WTC11 (cell line): ENCODE measurements around the gene CBX5. TPM values are rescaled to one million over a fixed set of nuclear protein-coding genes. Genes with fewer than 3 reads are reported as not detected.

Experiments
- ATAC-seq: fragments of 200-7000 bp; cut with Tn5 transposase; 2 replicates; pipeline ENCODE4 v1.10.0; 2021; ENCODE audit warnings: mild to moderate bottlenecking, moderate library complexity
- CTCF ChIA-PET: fragments of 300-600 bp; sonication (Branson Sonifier 250); formaldehyde crosslinking; loops from one replicate; lab custom pipeline; 2021; ENCODE audit warnings: antibody characterized with exemption; lab: Charles Lee
- POLR2A ChIA-PET: fragments of 350-600 bp; sonication (Branson Sonifier 250); formaldehyde crosslinking; loops from one replicate; lab custom pipeline; 2021; ENCODE audit warnings: antibody characterized with exemption; lab: Charles Lee
- DNase-seq: peaks from one replicate; pipeline ENCODE4 v3.0.0; 2021; ENCODE audit warnings: low spot score
- H3K27ac Mint-ChIP-seq: 2 replicates; pipeline ENCODE4 v1.8.0; 2021; ENCODE audit warnings: mixed read lengths
- H3K27me3 Mint-ChIP-seq: 2 replicates; pipeline ENCODE4 v1.8.0; 2021; ENCODE audit warnings: low read depth, mild to moderate bottlenecking, moderate library complexity, mixed read lengths
- H3K36me3 Mint-ChIP-seq: 2 replicates; pipeline ENCODE4 v1.8.0; 2021; ENCODE audit warnings: mixed read lengths
- H3K4me1 Mint-ChIP-seq: 2 replicates; pipeline ENCODE4 v1.8.0; 2022; ENCODE audit warnings: mixed read lengths
- H3K4me3 Mint-ChIP-seq: 2 replicates; pipeline ENCODE4 v1.8.0; 2021; ENCODE audit warnings: mild to moderate bottlenecking, moderate library complexity, mixed read lengths
- H3K9me3 Mint-ChIP-seq: 2 replicates; pipeline ENCODE4 v1.8.0; 2021; ENCODE audit warnings: mixed read lengths
- FOXJ3 ChIP-seq: sonication (generic); formaldehyde crosslinking; IDR thresholded peaks from 2 replicates; pipeline ENCODE4 v1.9.0; 2021; ENCODE audit warnings: missing genetic modification reagents, mild to moderate bottlenecking, borderline replicate concordance
- JAZF1 ChIP-seq: fragments of 250-450 bp; sonication (Bioruptor Pico); IDR thresholded peaks from 2 replicates; pipeline ENCODE4 v1.9.0; 2021; ENCODE audit warnings: moderate library complexity, mild to moderate bottlenecking, inconsistent platforms
- MXD4 ChIP-seq: fragments of 250-450 bp; sonication (Bioruptor Pico); IDR thresholded peaks from 2 replicates; pipeline ENCODE4 v1.8.0; 2021; ENCODE audit warnings: mild to moderate bottlenecking, moderate library complexity, borderline replicate concordance
- SP1 ChIP-seq: sonication (generic); formaldehyde crosslinking; conservative IDR thresholded peaks from 2 replicates; pipeline ENCODE4 v1.8.1; 2022; ENCODE audit warnings: missing genetic modification reagents
- TEAD1 ChIP-seq: sonication (generic); formaldehyde crosslinking; IDR thresholded peaks from 2 replicates; pipeline ENCODE4 v1.8.0; 2022; ENCODE audit warnings: mild to moderate bottlenecking, missing genetic modification reagents
- ZBTB21 ChIP-seq: sonication (generic); formaldehyde crosslinking; IDR thresholded peaks from 2 replicates; pipeline ENCODE4 v1.8.1; 2023; ENCODE audit warnings: mild to moderate bottlenecking, missing genetic modification reagents, borderline replicate concordance
- ZNF232 ChIP-seq: sonication (generic); formaldehyde crosslinking; IDR thresholded peaks from 2 replicates; pipeline ENCODE4 v1.8.0; 2022; ENCODE audit warnings: mild to moderate bottlenecking, missing genetic modification reagents
- total RNA-seq: library from RNA; stranded (reverse); gene quantifications from 3 replicates; pipeline ENCODE4 v1.2.3, GENCODE V29; 2021
- TF ChIP-seq, protein P1 (sequence below): sonication (generic); formaldehyde crosslinking; IDR thresholded peaks from 2 replicates; pipeline ENCODE4 v1.8.0; 2022; ENCODE audit warnings: mild to moderate bottlenecking, missing genetic modification reagents
- TF ChIP-seq, protein P2 (sequence below): sonication (generic); formaldehyde crosslinking; IDR thresholded peaks from 2 replicates; pipeline ENCODE4 v1.8.0; 2022; ENCODE audit warnings: mild to moderate bottlenecking, missing genetic modification reagents
- TF ChIP-seq, protein P3 (sequence below): sonication (generic); formaldehyde crosslinking; IDR thresholded peaks from 2 replicates; pipeline ENCODE4 v1.8.1; 2022; ENCODE audit warnings: missing genetic modification reagents, borderline replicate concordance
- TF ChIP-seq, protein P4 (sequence below): sonication (generic); formaldehyde crosslinking; IDR thresholded peaks from 2 replicates; pipeline ENCODE4 v1.8.0; 2023; ENCODE audit warnings: mild to moderate bottlenecking, missing genetic modification reagents
- TF ChIP-seq, protein P5 (sequence below): fragments of 250-450 bp; sonication (Bioruptor Pico); IDR thresholded peaks from 2 replicates; pipeline ENCODE4 v1.9.0; 2021; ENCODE audit warnings: mild to moderate bottlenecking, borderline replicate concordance
- TF ChIP-seq, protein P6 (sequence below): fragments of 250-450 bp; sonication (Bioruptor Pico); conservative IDR thresholded peaks from 2 replicates; pipeline ENCODE4 v1.9.0; 2021; ENCODE audit warnings: mild to moderate bottlenecking
- TF ChIP-seq, protein P7 (sequence below): sonication (generic); formaldehyde crosslinking; IDR thresholded peaks from 2 replicates; pipeline ENCODE4 v1.8.1; 2022; ENCODE audit warnings: low read depth, missing genetic modification reagents, borderline replicate concordance
- TF ChIP-seq, protein P8 (sequence below): sonication (generic); formaldehyde crosslinking; IDR thresholded peaks from 2 replicates; pipeline ENCODE4 v1.8.0; 2022; ENCODE audit warnings: missing genetic modification reagents

The CBX5 gene
- total RNA-seq, 1 experiment from 2014 or later, result 182 TPM

DNA sequence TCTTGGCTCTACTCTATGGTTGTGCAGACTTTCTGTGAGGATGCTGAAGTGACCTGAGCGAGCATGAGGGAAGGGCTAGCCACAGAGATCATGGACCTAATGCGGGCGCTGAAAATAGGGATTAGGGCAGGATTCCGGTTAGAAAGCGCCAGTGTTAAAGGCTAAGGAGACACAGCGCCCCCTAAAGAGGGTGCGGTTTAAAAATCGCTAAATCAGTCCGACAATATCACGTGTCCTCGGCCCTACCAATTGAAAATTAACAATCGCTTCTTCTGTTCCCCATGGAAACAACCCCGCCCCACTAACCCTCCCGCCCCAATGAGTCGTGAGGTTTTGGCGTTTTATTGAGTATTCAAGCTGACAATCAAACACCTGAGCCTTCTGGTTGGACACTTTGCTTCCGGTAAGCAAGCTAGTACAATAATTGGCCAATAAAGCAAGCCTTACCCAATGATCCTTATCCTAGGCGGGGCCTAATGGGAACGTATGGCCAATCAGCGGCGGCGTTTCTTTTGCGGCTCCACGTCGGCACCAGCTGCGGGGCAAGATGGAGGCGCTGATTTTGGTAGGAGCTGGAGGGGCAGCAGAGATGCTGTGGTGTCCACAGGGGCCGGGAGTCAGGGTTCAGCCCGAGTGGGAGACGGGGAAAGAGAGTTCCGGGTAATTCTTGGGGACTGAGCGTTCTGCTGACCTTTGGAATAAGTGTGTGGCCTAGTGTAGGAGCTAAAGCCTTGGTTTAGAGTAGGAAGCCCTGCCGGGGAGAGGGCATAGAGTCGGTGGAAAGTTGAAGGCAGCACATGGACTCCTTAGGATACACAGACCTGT, 44.9 kb upstream of the CBX5 start, which contains the start of gene COPZ1 (continued):
- peak; percentile 78 for TF ChIP-seq SP1 (CRISPR knock-in tag)
- TF ChIP-seq, protein P1, sequence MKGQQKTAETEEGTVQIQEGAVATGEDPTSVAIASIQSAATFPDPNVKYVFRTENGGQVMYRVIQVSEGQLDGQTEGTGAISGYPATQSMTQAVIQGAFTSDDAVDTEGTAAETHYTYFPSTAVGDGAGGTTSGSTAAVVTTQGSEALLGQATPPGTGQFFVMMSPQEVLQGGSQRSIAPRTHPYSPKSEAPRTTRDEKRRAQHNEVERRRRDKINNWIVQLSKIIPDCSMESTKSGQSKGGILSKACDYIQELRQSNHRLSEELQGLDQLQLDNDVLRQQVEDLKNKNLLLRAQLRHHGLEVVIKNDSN, result peak; percentile 86

DNA sequence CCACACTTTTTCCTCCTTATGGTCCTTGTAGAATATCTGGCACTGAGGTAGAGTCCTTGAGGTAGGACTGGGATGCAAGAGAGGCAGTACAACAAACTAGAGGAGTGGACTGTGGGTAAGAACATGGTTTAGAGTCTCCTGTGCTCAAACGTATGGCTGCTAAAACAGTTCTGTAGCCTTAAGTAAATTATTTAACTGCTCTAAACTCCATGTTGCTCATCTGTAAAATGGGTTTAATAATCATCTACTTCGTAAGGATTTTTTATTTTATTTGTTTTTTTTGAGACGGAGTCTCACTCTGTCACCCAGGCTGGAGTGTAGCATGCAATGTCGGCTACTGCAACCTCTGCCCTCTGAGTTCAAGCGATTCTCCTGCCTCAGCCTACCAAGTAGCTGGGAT, 41.4 kb upstream of the CBX5 start:
- no peak for ATAC-seq
- H3K27me3 Mint-ChIP-seq, result peaks cover 3% of the 10 kb centered on the region; the same call in 1 of the 2 replicates
- CTCF ChIA-PET, result interaction anchor here (0.6 to 1.9 kb wide), 3 partner anchors 27 to 107 kb away, joined by 3 to 7 read pairs (median 4); no protein-coding TSS in a partner anchor
- POLR2A ChIA-PET, result no interaction called here
- H3K4me1 Mint-ChIP-seq, result peaks cover 4% of the 10 kb centered on the region
- no peaks in the 10 kb centered on the region for H3K36me3 Mint-ChIP-seq
- H3K4me3 Mint-ChIP-seq, result no peak overlapping the region
- H3K9me3 Mint-ChIP-seq, result no peaks in the 10 kb centered on the region
- no peak for DNase-seq
- no peak overlapping the region for H3K27ac Mint-ChIP-seq
- TF ChIP-seq, protein P2, sequence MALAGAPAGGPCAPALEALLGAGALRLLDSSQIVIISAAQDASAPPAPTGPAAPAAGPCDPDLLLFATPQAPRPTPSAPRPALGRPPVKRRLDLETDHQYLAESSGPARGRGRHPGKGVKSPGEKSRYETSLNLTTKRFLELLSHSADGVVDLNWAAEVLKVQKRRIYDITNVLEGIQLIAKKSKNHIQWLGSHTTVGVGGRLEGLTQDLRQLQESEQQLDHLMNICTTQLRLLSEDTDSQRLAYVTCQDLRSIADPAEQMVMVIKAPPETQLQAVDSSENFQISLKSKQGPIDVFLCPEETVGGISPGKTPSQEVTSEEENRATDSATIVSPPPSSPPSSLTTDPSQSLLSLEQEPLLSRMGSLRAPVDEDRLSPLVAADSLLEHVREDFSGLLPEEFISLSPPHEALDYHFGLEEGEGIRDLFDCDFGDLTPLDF (CRISPR knock-in tag), result no peak
- TF ChIP-seq, protein P3, sequence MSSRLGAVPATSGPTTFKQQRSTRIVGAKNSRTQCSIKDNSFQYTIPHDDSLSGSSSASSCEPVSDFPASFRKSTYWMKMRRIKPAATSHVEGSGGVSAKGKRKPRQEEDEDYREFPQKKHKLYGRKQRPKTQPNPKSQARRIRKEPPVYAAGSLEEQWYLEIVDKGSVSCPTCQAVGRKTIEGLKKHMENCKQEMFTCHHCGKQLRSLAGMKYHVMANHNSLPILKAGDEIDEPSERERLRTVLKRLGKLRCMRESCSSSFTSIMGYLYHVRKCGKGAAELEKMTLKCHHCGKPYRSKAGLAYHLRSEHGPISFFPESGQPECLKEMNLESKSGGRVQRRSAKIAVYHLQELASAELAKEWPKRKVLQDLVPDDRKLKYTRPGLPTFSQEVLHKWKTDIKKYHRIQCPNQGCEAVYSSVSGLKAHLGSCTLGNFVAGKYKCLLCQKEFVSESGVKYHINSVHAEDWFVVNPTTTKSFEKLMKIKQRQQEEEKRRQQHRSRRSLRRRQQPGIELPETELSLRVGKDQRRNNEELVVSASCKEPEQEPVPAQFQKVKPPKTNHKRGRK (CRISPR knock-in tag), result no peak
- TF ChIP-seq, protein P4, sequence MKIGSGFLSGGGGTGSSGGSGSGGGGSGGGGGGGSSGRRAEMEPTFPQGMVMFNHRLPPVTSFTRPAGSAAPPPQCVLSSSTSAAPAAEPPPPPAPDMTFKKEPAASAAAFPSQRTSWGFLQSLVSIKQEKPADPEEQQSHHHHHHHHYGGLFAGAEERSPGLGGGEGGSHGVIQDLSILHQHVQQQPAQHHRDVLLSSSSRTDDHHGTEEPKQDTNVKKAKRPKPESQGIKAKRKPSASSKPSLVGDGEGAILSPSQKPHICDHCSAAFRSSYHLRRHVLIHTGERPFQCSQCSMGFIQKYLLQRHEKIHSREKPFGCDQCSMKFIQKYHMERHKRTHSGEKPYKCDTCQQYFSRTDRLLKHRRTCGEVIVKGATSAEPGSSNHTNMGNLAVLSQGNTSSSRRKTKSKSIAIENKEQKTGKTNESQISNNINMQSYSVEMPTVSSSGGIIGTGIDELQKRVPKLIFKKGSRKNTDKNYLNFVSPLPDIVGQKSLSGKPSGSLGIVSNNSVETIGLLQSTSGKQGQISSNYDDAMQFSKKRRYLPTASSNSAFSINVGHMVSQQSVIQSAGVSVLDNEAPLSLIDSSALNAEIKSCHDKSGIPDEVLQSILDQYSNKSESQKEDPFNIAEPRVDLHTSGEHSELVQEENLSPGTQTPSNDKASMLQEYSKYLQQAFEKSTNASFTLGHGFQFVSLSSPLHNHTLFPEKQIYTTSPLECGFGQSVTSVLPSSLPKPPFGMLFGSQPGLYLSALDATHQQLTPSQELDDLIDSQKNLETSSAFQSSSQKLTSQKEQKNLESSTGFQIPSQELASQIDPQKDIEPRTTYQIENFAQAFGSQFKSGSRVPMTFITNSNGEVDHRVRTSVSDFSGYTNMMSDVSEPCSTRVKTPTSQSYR (CRISPR knock-in tag), result no peak
- TF ChIP-seq ZBTB21 (CRISPR knock-in tag), result no peak
- TF ChIP-seq, protein P5, sequence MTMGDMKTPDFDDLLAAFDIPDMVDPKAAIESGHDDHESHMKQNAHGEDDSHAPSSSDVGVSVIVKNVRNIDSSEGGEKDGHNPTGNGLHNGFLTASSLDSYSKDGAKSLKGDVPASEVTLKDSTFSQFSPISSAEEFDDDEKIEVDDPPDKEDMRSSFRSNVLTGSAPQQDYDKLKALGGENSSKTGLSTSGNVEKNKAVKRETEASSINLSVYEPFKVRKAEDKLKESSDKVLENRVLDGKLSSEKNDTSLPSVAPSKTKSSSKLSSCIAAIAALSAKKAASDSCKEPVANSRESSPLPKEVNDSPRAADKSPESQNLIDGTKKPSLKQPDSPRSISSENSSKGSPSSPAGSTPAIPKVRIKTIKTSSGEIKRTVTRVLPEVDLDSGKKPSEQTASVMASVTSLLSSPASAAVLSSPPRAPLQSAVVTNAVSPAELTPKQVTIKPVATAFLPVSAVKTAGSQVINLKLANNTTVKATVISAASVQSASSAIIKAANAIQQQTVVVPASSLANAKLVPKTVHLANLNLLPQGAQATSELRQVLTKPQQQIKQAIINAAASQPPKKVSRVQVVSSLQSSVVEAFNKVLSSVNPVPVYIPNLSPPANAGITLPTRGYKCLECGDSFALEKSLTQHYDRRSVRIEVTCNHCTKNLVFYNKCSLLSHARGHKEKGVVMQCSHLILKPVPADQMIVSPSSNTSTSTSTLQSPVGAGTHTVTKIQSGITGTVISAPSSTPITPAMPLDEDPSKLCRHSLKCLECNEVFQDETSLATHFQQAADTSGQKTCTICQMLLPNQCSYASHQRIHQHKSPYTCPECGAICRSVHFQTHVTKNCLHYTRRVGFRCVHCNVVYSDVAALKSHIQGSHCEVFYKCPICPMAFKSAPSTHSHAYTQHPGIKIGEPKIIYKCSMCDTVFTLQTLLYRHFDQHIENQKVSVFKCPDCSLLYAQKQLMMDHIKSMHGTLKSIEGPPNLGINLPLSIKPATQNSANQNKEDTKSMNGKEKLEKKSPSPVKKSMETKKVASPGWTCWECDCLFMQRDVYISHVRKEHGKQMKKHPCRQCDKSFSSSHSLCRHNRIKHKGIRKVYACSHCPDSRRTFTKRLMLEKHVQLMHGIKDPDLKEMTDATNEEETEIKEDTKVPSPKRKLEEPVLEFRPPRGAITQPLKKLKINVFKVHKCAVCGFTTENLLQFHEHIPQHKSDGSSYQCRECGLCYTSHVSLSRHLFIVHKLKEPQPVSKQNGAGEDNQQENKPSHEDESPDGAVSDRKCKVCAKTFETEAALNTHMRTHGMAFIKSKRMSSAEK (CRISPR knock-in tag), result no peak
- TF ChIP-seq, protein P6, sequence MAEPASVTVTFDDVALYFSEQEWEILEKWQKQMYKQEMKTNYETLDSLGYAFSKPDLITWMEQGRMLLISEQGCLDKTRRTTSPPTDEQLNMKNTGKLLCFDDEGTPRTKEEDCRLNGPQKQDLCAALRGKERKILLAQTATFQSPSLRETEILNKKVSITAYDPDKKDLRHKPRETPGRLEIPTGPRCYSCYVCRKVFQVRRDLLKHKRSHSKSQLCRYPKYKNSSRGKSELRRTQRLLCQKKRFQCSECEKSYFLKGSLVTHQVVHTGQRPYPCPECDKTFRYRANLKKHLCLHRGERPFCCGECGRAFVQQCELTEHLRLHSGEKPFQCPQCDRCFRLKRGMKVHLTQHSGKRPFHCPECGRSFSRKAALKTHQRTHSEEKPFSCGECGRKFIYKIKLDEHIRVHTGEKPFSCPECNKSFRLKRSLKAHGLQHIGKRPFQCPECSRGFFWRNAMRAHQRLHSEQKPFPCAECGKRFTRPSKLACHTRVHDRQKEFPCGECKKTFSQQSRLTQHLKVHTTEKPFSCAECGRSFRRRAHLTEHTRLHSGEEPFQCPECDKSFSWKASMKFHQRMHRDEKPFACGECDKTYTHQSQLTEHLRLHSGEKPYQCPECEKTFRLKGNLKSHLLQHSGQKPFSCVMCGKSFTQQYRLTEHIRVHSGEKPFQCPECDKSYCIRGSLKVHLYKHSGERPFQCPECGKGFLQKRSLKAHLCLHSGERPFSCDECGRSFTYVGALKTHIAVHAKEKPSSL (CRISPR knock-in tag), result no peak
- TF ChIP-seq MXD4 (CRISPR knock-in tag), result no peak
- no peak for TF ChIP-seq ZNF232
- TF ChIP-seq JAZF1 (CRISPR knock-in tag), result no peak
- TF ChIP-seq TEAD1, result no peak
- TF ChIP-seq, protein P7, sequence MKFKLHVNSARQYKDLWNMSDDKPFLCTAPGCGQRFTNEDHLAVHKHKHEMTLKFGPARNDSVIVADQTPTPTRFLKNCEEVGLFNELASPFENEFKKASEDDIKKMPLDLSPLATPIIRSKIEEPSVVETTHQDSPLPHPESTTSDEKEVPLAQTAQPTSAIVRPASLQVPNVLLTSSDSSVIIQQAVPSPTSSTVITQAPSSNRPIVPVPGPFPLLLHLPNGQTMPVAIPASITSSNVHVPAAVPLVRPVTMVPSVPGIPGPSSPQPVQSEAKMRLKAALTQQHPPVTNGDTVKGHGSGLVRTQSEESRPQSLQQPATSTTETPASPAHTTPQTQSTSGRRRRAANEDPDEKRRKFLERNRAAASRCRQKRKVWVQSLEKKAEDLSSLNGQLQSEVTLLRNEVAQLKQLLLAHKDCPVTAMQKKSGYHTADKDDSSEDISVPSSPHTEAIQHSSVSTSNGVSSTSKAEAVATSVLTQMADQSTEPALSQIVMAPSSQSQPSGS (CRISPR knock-in tag), result no peak
- TF ChIP-seq, protein P8, sequence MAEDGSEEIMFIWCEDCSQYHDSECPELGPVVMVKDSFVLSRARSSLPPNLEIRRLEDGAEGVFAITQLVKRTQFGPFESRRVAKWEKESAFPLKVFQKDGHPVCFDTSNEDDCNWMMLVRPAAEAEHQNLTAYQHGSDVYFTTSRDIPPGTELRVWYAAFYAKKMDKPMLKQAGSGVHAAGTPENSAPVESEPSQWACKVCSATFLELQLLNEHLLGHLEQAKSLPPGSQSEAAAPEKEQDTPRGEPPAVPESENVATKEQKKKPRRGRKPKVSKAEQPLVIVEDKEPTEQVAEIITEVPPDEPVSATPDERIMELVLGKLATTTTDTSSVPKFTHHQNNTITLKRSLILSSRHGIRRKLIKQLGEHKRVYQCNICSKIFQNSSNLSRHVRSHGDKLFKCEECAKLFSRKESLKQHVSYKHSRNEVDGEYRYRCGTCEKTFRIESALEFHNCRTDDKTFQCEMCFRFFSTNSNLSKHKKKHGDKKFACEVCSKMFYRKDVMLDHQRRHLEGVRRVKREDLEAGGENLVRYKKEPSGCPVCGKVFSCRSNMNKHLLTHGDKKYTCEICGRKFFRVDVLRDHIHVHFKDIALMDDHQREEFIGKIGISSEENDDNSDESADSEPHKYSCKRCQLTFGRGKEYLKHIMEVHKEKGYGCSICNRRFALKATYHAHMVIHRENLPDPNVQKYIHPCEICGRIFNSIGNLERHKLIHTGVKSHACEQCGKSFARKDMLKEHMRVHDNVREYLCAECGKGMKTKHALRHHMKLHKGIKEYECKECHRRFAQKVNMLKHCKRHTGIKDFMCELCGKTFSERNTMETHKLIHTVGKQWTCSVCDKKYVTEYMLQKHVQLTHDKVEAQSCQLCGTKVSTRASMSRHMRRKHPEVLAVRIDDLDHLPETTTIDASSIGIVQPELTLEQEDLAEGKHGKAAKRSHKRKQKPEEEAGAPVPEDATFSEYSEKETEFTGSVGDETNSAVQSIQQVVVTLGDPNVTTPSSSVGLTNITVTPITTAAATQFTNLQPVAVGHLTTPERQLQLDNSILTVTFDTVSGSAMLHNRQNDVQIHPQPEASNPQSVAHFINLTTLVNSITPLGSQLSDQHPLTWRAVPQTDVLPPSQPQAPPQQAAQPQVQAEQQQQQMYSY (CRISPR knock-in tag), result no peak
- TF ChIP-seq FOXJ3 (CRISPR knock-in tag), result no peak
